Occipital lobe (tissue), 2 donors: ENCODE results near the gene PYCR2. TPM values are rescaled to one million over a fixed set of nuclear protein-coding genes. Genes with fewer than 3 reads are reported as not detected.

Source experiments
- DNase-seq: peaks from one replicate; lab custom pipeline; 2025; lab: John Stamatoyannopoulos, UW
- total RNA-seq: library from RNA; depleted of rRNA; stranded (reverse); fragments of >200 nt; gene quantifications from one replicate; pipeline ENCODE4 v1.2.3, GENCODE V29; 2014

The PYCR2 gene
- total RNA-seq, 1 donor from 2014 or later: 16.2 TPM

GRCh38 chr1:225919906-225920305 lies 4.1 kb downstream of the PYCR2 start:
- DNase-seq: peak; percentile 54

DNA sequence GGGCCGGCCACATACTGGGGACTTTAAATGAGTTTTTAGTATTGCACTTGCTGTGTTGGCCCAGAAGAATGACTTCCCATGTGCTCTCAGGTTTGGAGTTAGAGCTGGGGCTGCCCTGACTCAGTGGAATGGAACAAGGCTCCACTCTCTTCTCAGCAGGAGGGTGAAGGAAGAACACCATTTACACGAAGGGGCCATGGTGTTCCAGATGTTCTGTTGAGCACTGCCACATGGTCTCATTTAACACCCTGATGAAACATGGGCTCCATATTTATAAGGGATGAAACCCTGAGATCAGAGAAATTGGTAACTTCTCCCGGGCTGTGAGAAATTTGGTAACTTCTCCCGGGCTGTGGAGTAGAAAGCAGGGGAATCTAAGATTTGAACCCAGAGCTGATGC lies 5.8 kb downstream of the PYCR2 start:
- DNase-seq: no peak

DNA sequence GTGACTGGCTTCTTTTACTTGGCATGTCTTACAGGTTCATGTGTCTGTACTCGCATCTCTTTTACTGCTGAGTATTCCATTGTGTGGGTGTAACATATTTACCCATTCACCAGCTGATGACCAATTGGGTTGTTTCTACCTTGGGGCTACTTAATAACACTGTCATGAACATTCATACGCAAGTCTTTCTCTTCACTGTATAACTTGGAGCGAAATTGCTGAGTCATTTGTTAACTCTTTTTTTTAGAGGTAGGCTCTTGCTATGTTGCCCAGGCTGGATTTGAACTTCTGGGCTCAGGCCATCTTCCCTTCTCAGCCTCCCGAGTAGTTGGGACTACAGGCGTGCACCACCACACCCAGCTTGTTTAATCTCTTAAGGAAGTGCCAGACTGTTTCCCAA lies 6.5 kb downstream of the PYCR2 start:
- no peak for DNase-seq

- no peak for DNase-seq
Measured at GRCh38 chr1:225917101-225917500, 6.9 kb downstream of the PYCR2 start.

DNA sequence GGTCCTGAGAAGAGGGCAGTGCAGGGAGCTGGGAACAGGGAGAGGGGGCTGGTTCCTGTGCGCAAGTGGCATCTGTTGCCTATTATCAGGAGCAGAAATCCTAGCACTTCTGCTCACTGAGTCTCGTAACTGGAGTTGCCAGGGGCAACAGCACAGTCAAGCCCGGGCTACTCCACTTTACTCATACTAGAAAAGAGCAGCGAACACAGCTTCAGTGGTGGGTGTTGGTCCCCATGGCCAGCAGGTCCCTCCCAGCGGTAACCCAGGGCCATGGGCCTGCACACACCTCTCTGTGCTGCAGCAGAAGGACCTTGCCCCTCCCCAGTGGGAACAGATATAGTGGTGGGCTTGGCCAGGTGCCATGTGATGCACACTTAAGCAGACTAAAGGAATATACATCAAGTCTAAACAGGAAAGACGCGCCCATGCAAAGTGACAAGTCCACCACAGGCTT lies 8.5 kb downstream of the PYCR2 start:
- no peak for DNase-seq

DNA sequence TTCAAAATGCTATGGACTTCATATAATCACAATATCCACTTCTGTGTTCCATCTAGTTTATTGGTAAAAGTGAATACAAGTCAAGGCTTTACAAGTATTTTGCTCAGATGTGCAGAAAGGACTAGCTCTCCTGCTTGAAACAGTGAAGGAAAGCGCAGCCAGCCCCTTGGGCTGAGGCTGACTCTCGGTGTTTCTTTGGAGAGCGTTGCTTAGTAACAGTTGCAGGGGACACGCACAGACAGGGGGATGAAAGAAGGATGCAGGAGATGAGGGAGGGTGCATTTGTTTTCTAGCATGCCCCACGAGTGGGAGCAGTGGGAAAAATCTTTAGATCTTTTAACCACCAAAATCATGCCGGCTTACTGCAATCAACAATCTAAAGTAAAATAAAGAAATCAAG lies 9.1 kb downstream of the PYCR2 start:
- DNase-seq: no peak

DNA sequence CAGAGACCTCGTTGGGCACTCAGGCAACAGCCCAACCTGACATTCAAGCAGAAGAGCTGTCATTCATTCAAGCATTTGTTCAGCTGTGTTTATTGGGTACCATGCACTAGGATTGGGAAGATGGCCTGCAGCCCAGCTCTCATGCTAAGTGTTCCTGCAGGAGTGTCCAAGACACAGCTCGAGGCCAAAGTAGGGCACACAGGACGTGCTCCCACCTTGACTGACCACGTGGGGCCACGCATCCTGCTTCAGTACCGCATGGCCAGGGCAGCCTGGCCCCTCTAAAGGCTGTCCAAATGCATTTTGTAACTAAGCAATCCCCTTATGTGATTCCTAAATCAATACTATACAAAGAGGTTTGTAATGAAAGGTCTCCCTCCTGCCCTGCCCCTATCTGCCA lies 9.7 kb downstream of the PYCR2 start:
- DNase-seq: no peak

- peak; percentile 10 for DNase-seq
Measured at GRCh38 chr1:225911191-225912130, 12.6 kb downstream of the PYCR2 start.

GRCh38 chr1:225909477-225909876 lies 14.6 kb downstream of the PYCR2 start:
- no peak for DNase-seq

DNA sequence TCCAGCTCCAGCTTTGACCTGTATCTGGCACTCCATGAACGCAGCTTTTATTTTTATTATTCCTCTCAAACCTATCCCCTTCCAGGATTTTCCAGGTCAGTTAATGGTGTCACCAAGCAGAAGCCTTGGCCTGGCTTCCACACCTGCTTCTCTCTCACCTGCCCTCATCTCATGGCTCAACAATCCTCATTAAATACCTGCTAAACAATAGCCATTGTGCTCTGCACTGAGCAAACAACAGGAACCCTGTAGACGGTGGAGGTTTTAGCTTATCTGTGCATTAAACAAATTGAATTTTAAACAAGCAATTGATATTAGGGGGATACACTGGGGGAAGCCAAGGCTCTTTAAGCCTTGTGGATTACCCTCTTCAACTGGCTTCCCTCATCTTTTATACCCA lies 15.3 kb downstream of the PYCR2 start:
- no peak for DNase-seq

DNA sequence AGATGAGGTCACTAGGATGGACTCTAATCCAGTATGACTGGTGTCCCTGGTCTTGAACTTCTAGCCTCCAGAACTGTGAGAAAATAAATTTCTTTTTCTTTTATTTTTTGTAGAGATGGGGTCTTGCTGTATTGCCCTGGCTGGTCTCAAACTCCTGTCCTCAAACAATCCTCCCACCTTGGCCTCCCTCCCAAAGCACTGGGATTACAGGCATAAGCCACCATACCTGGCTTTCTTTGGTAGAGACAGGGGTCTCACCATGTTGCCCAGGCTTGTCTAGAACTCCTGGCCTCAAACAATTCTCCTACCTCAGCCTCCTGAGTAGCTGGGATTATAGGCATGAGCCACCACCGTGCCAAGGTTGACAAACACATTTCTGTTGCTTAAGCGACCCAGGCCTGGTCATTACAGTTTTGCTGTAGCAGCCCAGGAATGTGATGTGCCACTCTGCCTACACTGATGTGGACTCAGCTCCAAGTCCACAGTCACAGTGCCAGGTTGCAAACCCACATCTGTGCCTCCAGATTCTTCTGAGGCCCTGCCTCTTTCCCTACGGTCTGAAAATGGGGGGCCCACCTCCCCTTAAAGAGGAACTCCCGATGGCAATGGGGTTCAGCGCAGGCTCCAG lies 15.9 kb downstream of the PYCR2 start:
- DNase-seq: no peak

- DNase-seq: no peak
Measured at GRCh38 chr1:225907341-225907740, 16.7 kb downstream of the PYCR2 start.

GRCh38 chr1:225906467-225906866 lies 17.6 kb downstream of the PYCR2 start:
- DNase-seq: no peak

DNA sequence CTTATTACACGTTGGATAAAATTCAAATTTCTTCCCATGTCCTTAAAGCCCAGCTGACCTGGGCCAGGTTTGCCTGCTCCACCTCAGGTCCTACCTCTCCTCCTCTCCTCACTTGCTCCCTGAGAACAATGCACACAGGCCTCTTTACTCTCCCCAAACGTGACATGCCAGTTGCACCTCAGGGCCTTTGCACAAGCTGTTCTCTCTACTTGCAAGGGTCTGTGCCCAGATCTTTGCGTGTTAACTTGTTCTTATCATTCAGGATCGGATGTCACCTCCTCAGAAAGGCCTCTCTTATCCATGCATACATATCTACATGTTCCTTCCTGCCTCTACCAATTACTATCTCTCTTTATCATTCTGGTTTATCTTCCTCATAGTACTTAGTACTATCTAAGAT lies 20.4 kb downstream of the PYCR2 start:
- no peak for DNase-seq

GRCh38 chr1:225899044-225899925 lies 24.8 kb downstream of the PYCR2 start:
- DNase-seq: no peak

DNA sequence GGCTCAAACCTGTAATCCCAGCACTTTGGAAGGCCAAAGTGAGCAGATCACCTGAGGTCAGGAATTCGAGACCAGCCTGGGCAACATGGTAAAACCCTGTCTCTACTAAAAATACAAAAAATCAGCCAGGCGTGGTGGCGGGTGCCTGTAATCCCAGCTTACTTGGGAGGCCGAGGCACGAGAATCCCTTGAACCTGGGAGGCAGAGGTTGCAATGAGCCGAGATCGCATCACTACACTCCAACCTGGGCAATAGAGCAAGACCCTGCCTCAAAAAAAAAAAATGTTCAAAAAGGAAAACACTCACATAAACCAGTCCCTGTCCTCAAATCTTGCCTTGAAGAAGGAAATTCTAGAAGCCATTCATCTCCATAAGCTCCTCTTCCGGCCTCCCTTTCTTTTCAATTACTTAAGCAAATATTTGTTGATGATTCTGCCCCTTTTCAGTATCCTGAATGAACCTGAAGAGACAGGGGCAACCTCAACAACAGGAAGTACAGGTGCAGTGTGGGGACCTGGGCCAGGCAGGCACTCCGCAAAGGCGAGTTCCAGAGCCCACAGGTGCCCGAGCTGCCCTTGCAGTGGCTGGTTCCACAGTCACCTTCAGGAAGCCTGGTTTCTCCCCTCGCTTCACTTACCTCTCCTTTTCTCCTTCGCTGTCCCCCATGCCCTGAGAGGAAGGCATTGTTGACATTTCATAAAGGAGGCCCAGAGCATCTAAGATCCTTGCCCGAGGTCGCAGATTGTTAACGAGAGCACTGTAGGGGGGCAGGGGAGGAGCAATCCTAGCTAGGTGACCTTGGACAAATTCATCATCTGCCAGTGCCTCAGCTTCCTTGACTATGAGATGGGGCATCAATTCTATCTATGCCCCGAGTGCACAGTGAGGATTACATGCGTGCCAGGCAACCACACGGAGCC lies 26.2 kb downstream of the PYCR2 start:
- no peak for DNase-seq

DNA sequence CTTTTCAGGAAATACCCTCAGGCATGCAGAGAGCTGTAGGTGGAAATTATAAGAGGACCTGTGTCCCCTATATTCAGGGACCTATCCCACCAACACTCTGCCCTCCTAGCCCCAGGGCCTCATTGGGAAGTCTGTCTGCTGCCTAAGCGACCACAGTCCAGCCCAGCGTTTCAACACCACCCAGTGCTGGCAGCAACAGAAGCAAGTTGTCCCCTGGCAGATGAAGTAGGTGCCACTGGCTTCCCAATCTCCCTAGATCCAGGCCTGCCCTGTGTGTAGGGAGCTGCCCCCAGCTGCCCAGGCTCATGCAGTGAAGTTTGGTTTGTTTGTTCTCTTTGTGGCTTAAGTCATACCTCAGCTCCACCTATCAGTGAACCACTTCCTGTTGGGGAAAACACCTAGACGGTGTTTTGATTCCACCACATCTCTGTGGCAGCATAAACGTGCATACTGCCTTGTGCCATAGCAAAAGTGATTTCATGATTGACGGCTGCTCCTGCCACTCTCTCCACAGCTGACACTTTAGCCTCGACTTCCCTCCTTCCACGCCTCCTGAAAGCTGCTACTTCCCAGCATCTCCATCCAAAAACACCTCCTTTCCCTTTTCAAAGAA lies 27.0 kb downstream of the PYCR2 start:
- DNase-seq: no peak

DNA sequence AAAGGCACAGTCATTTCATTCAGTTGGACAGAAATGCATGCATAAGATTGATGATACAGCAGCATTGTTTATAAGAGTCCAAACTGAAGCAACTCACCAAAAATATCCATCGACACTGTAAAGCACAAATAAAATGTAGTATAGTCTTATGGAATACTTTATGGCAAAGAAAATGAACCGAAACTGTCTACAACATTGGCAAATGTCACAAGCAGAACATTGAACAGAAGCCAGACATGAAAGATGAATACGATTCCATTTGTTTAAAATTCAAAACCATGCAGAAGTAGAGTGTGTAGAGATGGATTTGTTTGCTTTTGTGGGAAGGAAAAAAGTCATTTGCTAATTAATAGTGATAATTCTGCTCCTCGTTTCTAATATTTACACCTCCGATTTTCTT lies 27.6 kb downstream of the PYCR2 start:
- DNase-seq: no peak

DNA sequence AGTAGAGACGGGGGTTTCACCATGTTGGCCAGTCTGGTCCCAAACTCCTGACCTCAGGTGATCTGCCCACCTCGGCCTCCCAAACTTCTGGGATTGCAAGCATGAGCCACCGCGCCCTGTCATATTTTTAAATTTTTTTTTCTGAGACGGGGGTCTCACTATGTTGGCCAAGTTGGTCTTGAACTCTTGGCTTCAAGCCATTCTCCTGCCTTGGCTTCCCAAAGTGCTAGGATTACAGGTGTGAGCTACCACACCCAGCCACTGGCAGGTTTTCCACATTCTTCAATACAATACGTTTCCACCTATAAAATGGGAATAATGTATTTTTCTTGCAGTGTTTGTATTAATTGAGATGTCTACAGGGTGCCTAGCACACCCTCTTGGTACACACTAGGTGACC lies 31.7 kb downstream of the PYCR2 start:
- DNase-seq: no peak

GRCh38 chr1:225891229-225891972 lies 32.6 kb downstream of the PYCR2 start:
- no peak for DNase-seq
